CD4-positive, alpha-beta T cell treated with Interleukin-4 for 4 hours (primary cell): Measurements from ENCODE around the gene CUL2.
"Not testable (repeated sequence)": the region's sequence is repeated elsewhere in the genome, so short reads cannot be mapped to it uniquely, and the experiment has no call there.

ENCODE experiments used
- DNase-seq: peaks from one replicate; pipeline ENCODE4 v3.0.0-alpha.2; 2020

The CUL2 gene

GRCh38 chr10:35079265-35079664 is 10.9 kb downstream of the CUL2 start:
- DNase-seq, result no peak

GRCh38 chr10:35075228-35075627 is 14.9 kb downstream of the CUL2 start:
- no peak for DNase-seq

GRCh38 chr10:35074266-35074665 is 15.9 kb downstream of the CUL2 start:
- DNase-seq, result no peak

GRCh38 chr10:35070521-35070920 is 19.6 kb downstream of the CUL2 start:
- no peak for DNase-seq

GRCh38 chr10:35063837-35064454 is 26.2 kb downstream of the CUL2 start:
- DNase-seq, result no peak

GRCh38 chr10:35059481-35059880 is 30.7 kb downstream of the CUL2 start:
- DNase-seq, result no peak

- no peak for DNase-seq
Observed at GRCh38 chr10:35058686-35059085, 31.5 kb downstream of the CUL2 start.

GRCh38 chr10:35058134-35058533 is 32.0 kb downstream of the CUL2 start:
- no peak for DNase-seq

GRCh38 chr10:35056686-35057085 is 33.5 kb downstream of the CUL2 start:
- no peak for DNase-seq

GRCh38 chr10:35056133-35056532 is 34.0 kb downstream of the CUL2 start:
- DNase-seq, result no peak

- DNase-seq, result no peak
Observed at GRCh38 chr10:35050568-35050967, 39.6 kb downstream of the CUL2 start.

- DNase-seq, result no peak
Observed at GRCh38 chr10:35046074-35046473, 44.1 kb downstream of the CUL2 start.

- DNase-seq, result not testable (repeated sequence)
Observed at GRCh38 chr10:35045275-35045674, 44.9 kb downstream of the CUL2 start.

GRCh38 chr10:35043796-35044344 is 46.3 kb downstream of the CUL2 start:
- DNase-seq, result no peak

GRCh38 chr10:35042783-35043182 is 47.4 kb downstream of the CUL2 start:
- no peak for DNase-seq

- no peak for DNase-seq
Observed at GRCh38 chr10:35041502-35041879, 48.6 kb downstream of the CUL2 start.

GRCh38 chr10:35040760-35041501 is 49.2 kb downstream of the CUL2 start:
- DNase-seq, result no peak

GRCh38 chr10:35037104-35037503 is 53.0 kb downstream of the CUL2 start:
- DNase-seq, result no peak

- no peak for DNase-seq
Observed at GRCh38 chr10:35035606-35036005, 54.5 kb downstream of the CUL2 start.

- no peak for DNase-seq
Observed at GRCh38 chr10:35027567-35027966, 62.6 kb downstream of the CUL2 start.

- no peak for DNase-seq
Observed at GRCh38 chr10:35025916-35026315, 64.2 kb downstream of the CUL2 start.

GRCh38 chr10:35020481-35020880 is 69.7 kb downstream of the CUL2 start:
- no peak for DNase-seq

- no peak for DNase-seq
Observed at GRCh38 chr10:35019041-35020024, 70.8 kb downstream of the CUL2 start.
